ENCODE measurements around the gene DENND1B.

- TF ChIP-seq CTCF (conservative IDR thresholded peaks at IDR 0.05; ENCODE audit: low read length) (no peak), EZH2phosphoT487 (IDR thresholded peaks at IDR 0.05; ENCODE audit: borderline replicate concordance) (no peak)
Measured at GRCh38 chr1:197677752-197678295, 97.5 kb downstream of the DENND1B start.
